A549 (cell line): ENCODE results near the gene ZNF467. TPM values are rescaled to one million over a fixed set of nuclear protein-coding genes. Genes with fewer than 3 reads are reported as not detected.
A peak's percentile ranks its signal among the peaks of the same experiment; 100 is the strongest.

ENCODE experiments used
- ATAC-seq, 2 experiments: fragments of 200-7000 bp in 1 of 2; fragments of >200 bp in 1 of 2; cut with Nextera tagmentation in 1 of 2; cut with Tn5 transposase in 1 of 2; 3 replicates each; pipeline versions ENCODE4 v1.8.0 to v1.9.1; 2018 to 2020; ENCODE audit warnings: mild to moderate bottlenecking in 1 of 2, moderate library complexity in 1 of 2
- CTCF ChIA-PET: fragments of 300-600 bp; sonication (Branson Sonifier 250); formaldehyde crosslinking; extraction: SDS; loops from one replicate; lab custom pipeline; 2021; ENCODE audit warnings: antibody characterized with exemption, inconsistent platforms; lab: Yijun Ruan, JAX
- POLR2A ChIA-PET: fragments of 350-600 bp; formaldehyde crosslinking; extraction: SDS; loops from one replicate; lab custom pipeline; 2021; ENCODE audit warnings: antibody characterized with exemption, inconsistent platforms; lab: Yijun Ruan, JAX
- DNase-seq, 2 experiments: peaks; one replicate each; pipeline versions ENCODE4 v3.0.0 to v3.0.0-alpha.2; 2011 to 2016; ENCODE audit warnings: low read depth in 1 of 2, low spot score in 1 of 2
- FAIRE-seq: peaks from 2 replicates; lab custom pipeline; 2011; peaks lifted over from hg19 to GRCh38; lab: Jason Lieb, UNC
- H3K27ac ChIP-seq, 2 experiments: fragments of >200 bp; sonication (Bioruptor Twin); formaldehyde crosslinking; 3 replicates each; pipeline ENCODE4 v1.5.1; 2016 to 2017
- H3K4me1 ChIP-seq: fragments of >200 bp; sonication (Bioruptor Twin); formaldehyde crosslinking; 3 replicates; pipeline ENCODE4 v1.6.1; 2016
- H3K4me2 ChIP-seq: fragments of >200 bp; sonication (Bioruptor Twin); formaldehyde crosslinking; 3 replicates; pipeline ENCODE4 v1.6.1; 2016
- H3K4me3 ChIP-seq: fragments of >200 bp; sonication (Bioruptor Twin); formaldehyde crosslinking; 3 replicates; pipeline ENCODE4 v1.5.1; 2016
- H3K9me3 ChIP-seq: fragments of >200 bp; sonication (Bioruptor Twin); formaldehyde crosslinking; 3 replicates; pipeline ENCODE4 v1.6.1; 2016
- CBX8 ChIP-seq: fragments of 200-600 bp; sonication (generic); IDR thresholded peaks from 2 replicates; pipeline ENCODE4 v1.6.1; 2016
- EP300 ChIP-seq, 2 experiments: fragments of >200 bp; sonication (Bioruptor Twin); formaldehyde crosslinking; IDR thresholded peaks; 2 replicates in 1 of 2; 3 replicates in 1 of 2; pipeline ENCODE4 v1.6.1; 2016 to 2017
- FOXS1 ChIP-seq: fragments of 250-450 bp; sonication (Bioruptor Pico); IDR thresholded peaks from 2 replicates; pipeline ENCODE4 v1.5.0; 2020; ENCODE audit warnings: mild to moderate bottlenecking, moderate library complexity
- HES2 ChIP-seq: fragments of >200 bp; sonication (Bioruptor Twin); formaldehyde crosslinking; IDR thresholded peaks from 2 replicates; pipeline ENCODE4 v1.6.1; 2016
- HOXB13 ChIP-seq: fragments of 250-450 bp; sonication (Bioruptor Pico); IDR thresholded peaks from 2 replicates; pipeline ENCODE4 v1.5.0; 2020; ENCODE audit warnings: low read depth, mild to moderate bottlenecking, moderate library complexity
- JUNB ChIP-seq: fragments of >200 bp; sonication (Bioruptor Twin); formaldehyde crosslinking; IDR thresholded peaks from 2 replicates; pipeline ENCODE4 v1.6.1; 2016
- NR3C1 ChIP-seq: fragments of >200 bp; sonication (Bioruptor Twin); formaldehyde crosslinking; IDR thresholded peaks from 3 replicates; pipeline ENCODE4 v1.6.1; 2017
- PHF8 ChIP-seq: fragments of 200-600 bp; sonication (generic); IDR thresholded peaks from 2 replicates; pipeline ENCODE4 v1.6.1; 2016; ENCODE audit warnings: low read depth, mild to moderate bottlenecking, antibody characterized with exemption, moderate library complexity, borderline replicate concordance
- POLR2A ChIP-seq: IDR thresholded peaks from 2 replicates; pipeline ENCODE4 v1.6.1; 2012; ENCODE audit warnings: mild to moderate bottlenecking, low read length
- POLR2AphosphoS2 ChIP-seq: conservative IDR thresholded peaks from 2 replicates; pipeline ENCODE4 v1.6.1; 2012; ENCODE audit warnings: low read length, improper control_type of control experiment, inconsistent platforms
- RCOR1 ChIP-seq: fragments of 150-350 bp; IDR thresholded peaks from 2 replicates; pipeline ENCODE4 v1.6.1; 2014; ENCODE audit warnings: antibody characterized with exemption, low read length, low read depth
- SMC3 ChIP-seq: fragments of >200 bp; sonication (Bioruptor Twin); formaldehyde crosslinking; IDR thresholded peaks from 3 replicates; pipeline ENCODE4 v1.6.1; 2018; ENCODE audit warnings: inconsistent platforms
- TFCP2L1 ChIP-seq: fragments of 250-450 bp; sonication (Bioruptor Pico); IDR thresholded peaks from 2 replicates; pipeline ENCODE4 v1.5.0; 2021; ENCODE audit warnings: mild to moderate bottlenecking
- TP53 ChIP-seq: fragments of 250-450 bp; sonication (Bioruptor Pico); IDR thresholded peaks from 2 replicates; pipeline ENCODE4 v1.5.0; 2021; ENCODE audit warnings: mild to moderate bottlenecking, moderate library complexity
- ZC3H11A ChIP-seq: fragments of 450-650 bp; IDR thresholded peaks from 2 replicates; pipeline ENCODE4 v1.6.1; 2014; ENCODE audit warnings: antibody characterized with exemption, mild to moderate bottlenecking
- ZFP36 ChIP-seq: fragments of 450-650 bp; IDR thresholded peaks from 2 replicates; pipeline ENCODE4 v1.6.1; 2014; ENCODE audit warnings: borderline replicate concordance; ENCODE audit not compliant: partially characterized antibody
- ZSCAN20 ChIP-seq: fragments of 250-450 bp; sonication (Bioruptor Pico); IDR thresholded peaks from 2 replicates; pipeline ENCODE4 v1.8.0; 2022; ENCODE audit warnings: mild to moderate bottlenecking, moderate library complexity
- WGBS: methylation state at CpG from one replicate; pipeline ENCODE4 v1.1.6; 2017; ENCODE audit errors: missing lambda C conversion rate; 5-methylcytosine and 5-hydroxymethylcytosine counted together
- polyA plus RNA-seq, 4 experiments: library from polyadenylated mRNA; depleted of rRNA in 3 of 4; stranded (reverse); fragments of >200 nt; fragmentation: RNase III in 1 of 4; extraction: RNeasy Plus Mini Kit Qiagen cat#74134 plus additional on column Dnase treatment in 1 of 4; gene quantifications; 2 replicates in 3 of 4; 3 replicates in 1 of 4; pipeline ENCODE4 v1.2.3, GENCODE V29; 2011 to 2017
- TF ChIP-seq, protein P1 (sequence below): fragments of 150-350 bp; IDR thresholded peaks from 2 replicates; pipeline ENCODE4 v1.6.1; 2014; ENCODE audit warnings: low read depth, mild to moderate bottlenecking, low read length
- TF ChIP-seq, protein P2 (sequence below): fragments of 250-450 bp; sonication (Bioruptor Pico); IDR thresholded peaks from 2 replicates; pipeline ENCODE4 v1.5.0; 2020; ENCODE audit warnings: low read depth, mild to moderate bottlenecking, moderate library complexity
- TF ChIP-seq, protein P3 (sequence below): IDR thresholded peaks from 2 replicates; pipeline ENCODE4 v1.6.1; 2012

ZNF467 gene
- polyA plus RNA-seq, 2 of the 4 experiments (the other 2 are of a cell fraction): 3.1 to 3.3 TPM

DNA sequence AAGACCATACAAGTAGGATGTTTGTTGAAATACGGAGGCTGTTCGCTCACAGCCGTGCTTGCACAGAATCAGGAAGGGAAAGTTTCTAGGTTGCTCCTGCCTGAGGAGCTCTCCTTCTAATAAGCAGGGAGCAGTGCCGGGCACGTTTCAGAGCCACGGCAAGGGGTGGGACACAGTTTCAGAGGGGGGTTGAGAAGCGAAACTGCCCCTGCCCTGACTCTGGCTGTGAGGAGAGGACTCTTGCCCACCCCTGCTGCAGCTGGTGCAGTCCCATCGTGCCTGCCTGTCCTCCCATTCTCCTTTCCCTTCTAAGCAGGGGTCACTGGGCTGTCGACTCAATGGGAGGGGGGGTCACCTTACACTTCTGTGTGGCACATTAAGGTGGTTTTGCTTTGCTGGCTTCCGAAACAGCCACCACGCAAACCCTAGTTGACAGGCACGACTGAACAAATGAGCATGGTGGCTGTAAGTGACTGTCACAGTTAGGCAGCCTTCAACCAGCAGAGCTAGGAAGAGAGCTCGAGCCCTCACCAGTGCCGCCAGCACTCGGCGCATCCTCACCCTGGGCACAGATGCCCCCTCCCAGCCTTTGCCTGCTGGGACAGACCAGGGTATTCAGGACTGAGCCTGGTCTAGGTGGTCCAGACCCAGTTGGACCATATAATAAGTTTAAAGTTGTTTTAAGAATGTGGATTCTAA is 37.5 kb downstream of the ZNF467 start:
- ATAC-seq (peak in 1 of 2 experiments; percentile 25; a peak in 3 of 6 replicates), FAIRE-seq (no peak), DNase-seq (no peak)
- CTCF ChIA-PET: interaction anchor here (0.6 to 2.1 kb wide), 3 partner anchors 9 to 1417 kb away, joined by 3 to 7 read pairs (median 3); no protein-coding TSS in a partner anchor
- WGBS: 77% methylated on average over 14 of the region's 16 CpGs
- POLR2A ChIA-PET: no interaction called here
- TF ChIP-seq NR3C1: no peak
- TF ChIP-seq, protein P1, sequence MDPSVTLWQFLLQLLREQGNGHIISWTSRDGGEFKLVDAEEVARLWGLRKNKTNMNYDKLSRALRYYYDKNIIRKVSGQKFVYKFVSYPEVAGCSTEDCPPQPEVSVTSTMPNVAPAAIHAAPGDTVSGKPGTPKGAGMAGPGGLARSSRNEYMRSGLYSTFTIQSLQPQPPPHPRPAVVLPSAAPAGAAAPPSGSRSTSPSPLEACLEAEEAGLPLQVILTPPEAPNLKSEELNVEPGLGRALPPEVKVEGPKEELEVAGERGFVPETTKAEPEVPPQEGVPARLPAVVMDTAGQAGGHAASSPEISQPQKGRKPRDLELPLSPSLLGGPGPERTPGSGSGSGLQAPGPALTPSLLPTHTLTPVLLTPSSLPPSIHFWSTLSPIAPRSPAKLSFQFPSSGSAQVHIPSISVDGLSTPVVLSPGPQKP: no peak
- TF ChIP-seq POLR2A: no peak
- no peak for TF ChIP-seq SMC3
- no peak for TF ChIP-seq TP53 (CRISPR knock-in tag)
- no peak for TF ChIP-seq POLR2AphosphoS2
- TF ChIP-seq HES2: no peak
- H3K4me2 ChIP-seq: no peak overlapping the region
- H3K4me3 ChIP-seq: no peak overlapping the region
- H3K9me3 ChIP-seq: no peaks in the 10 kb centered on the region
- H3K27ac ChIP-seq: no peak overlapping the region
- no peaks in the 10 kb centered on the region for H3K4me1 ChIP-seq

DNA sequence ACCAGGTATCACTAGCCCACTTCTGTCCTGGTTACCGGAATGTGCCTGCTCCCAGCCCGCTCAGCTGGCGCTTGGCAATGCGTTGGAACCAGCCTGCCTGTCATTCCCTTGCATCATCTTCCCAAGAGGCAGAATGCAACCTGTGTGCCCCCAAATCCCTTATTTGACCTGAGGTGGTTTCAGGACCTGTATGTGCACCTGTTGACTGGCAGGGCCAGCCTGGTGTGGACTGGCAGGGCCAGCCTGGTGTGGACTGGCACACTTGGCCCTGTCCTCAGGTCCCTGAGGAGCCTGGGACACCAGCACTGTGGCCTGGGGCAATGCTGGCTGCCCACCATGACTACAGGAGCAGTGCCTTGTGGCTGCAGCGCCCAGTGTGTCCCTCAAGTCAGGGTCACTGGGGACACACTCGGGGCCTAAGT is 38.2 kb downstream of the ZNF467 start:
- Histone ChIP-seq H3K4me2 (no peak overlapping the region), H3K9me3 (no peaks in the 10 kb centered on the region), H3K27ac (no peak overlapping the region), H3K4me1 (no peaks in the 10 kb centered on the region), H3K4me3 (no peak overlapping the region)
- FAIRE-seq (no peak), DNase-seq (no peak), ATAC-seq (peak; percentile 9 to 23; a peak in 3 of 6 replicates)
- WGBS: 94% methylated on average over 4 of the region's 6 CpGs
- POLR2A ChIA-PET: no interaction called here
- CTCF ChIA-PET: interaction anchor here (1.2 to 2.1 kb wide), 2 partner anchors 9 to 72 kb away, joined by 3 to 7 read pairs; no protein-coding TSS in a partner anchor
- TF ChIP-seq TFCP2L1 (CRISPR knock-in tag) (no peak), CBX8 (no peak), ZFP36 (no peak), JUNB (no peak)
- TF ChIP-seq, protein P2, sequence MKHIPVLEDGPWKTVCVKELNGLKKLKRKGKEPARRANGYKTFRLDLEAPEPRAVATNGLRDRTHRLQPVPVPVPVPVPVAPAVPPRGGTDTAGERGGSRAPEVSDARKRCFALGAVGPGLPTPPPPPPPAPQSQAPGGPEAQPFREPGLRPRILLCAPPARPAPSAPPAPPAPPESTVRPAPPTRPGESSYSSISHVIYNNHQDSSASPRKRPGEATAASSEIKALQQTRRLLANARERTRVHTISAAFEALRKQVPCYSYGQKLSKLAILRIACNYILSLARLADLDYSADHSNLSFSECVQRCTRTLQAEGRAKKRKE: no peak

DNA sequence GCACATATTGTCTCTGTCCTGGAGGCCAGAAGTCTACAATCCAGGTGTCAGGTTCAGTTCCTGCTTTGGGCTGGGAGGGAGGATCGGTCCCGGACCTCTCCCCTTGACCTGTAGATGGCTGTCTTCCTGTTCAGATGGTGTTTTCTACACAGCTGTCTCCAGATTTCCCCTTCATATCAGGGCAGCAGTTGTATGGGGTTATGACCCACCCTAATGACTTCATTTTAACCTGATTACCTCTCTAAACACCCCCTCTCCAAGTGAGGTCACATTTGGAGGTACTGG is 38.7 kb downstream of the ZNF467 start:
- Histone ChIP-seq H3K4me2 (no peak overlapping the region), H3K4me3 (no peak overlapping the region), H3K27ac (no peak overlapping the region), H3K9me3 (no peaks in the 10 kb centered on the region)
- POLR2A ChIA-PET: no interaction called here
- TF ChIP-seq HES2 (no peak), TFCP2L1 (CRISPR knock-in tag) (no peak), ZC3H11A (no peak), EP300 (IDR thresholded peaks at IDR 0.05) (no peak), RCOR1 (no peak), PHF8 (no peak), FOXS1 (no peak), NR3C1 (no peak), CBX8 (no peak), HOXB13 (CRISPR knock-in tag) (no peak), ZSCAN20 (CRISPR knock-in tag) (no peak)
- TF ChIP-seq, protein P1: no peak
- TF ChIP-seq, protein P3, sequence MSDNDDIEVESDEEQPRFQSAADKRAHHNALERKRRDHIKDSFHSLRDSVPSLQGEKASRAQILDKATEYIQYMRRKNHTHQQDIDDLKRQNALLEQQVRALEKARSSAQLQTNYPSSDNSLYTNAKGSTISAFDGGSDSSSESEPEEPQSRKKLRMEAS: no peak
- TF ChIP-seq, all 56 proteins: peak for 0
- WGBS: 77% methylated on average over 2 of the region's 2 CpGs
- H3K4me1 ChIP-seq: no peaks in the 10 kb centered on the region
- peak in 1 of 2 experiments; percentile 17; a peak in 1 of 6 replicates for ATAC-seq
- CTCF ChIA-PET: interaction anchor here (2.1 kb wide), 1 partner anchor 72 kb away, joined by 7 read pairs; no protein-coding TSS in a partner anchor
- FAIRE-seq: no peak
- DNase-seq: no peak
